NCI-H69 (cell line): ENCODE results near the gene TDRKH.
"Not testable (repeated sequence)": the region's sequence is repeated elsewhere in the genome, so short reads cannot be mapped to it uniquely, and the experiment has no call there.

Source experiments
- DNase-seq: peaks from one replicate; lab custom pipeline; 2025; lab: John Stamatoyannopoulos, UW

The TDRKH gene

GRCh38 chr1:151801846-151802245, 11.5 kb upstream of the TDRKH start:
- DNase-seq: no peak

GRCh38 chr1:151801310-151801820, 11.1 kb upstream of the TDRKH start:
- no peak for DNase-seq

DNA sequence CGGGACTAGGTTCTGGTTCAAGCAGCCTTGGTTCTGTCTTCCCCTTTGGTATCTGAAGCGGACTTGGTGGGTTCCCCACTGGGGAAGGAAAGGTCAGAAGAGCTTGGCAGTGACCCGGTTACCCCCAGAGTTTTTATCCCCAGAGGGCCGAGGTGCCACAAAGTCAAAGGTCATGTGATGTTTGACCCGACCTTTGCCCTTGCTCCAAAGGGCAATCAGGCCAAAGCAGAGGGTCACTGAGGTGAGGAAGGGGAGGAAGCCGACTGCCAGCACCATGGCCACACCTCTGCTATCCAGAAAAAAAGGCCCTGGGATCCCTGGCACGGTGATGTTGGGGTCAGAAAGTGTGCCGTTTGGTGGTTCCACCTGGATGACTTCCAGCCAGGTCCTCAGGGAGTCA, 10.5 kb upstream of the TDRKH start:
- no peak for DNase-seq

DNA sequence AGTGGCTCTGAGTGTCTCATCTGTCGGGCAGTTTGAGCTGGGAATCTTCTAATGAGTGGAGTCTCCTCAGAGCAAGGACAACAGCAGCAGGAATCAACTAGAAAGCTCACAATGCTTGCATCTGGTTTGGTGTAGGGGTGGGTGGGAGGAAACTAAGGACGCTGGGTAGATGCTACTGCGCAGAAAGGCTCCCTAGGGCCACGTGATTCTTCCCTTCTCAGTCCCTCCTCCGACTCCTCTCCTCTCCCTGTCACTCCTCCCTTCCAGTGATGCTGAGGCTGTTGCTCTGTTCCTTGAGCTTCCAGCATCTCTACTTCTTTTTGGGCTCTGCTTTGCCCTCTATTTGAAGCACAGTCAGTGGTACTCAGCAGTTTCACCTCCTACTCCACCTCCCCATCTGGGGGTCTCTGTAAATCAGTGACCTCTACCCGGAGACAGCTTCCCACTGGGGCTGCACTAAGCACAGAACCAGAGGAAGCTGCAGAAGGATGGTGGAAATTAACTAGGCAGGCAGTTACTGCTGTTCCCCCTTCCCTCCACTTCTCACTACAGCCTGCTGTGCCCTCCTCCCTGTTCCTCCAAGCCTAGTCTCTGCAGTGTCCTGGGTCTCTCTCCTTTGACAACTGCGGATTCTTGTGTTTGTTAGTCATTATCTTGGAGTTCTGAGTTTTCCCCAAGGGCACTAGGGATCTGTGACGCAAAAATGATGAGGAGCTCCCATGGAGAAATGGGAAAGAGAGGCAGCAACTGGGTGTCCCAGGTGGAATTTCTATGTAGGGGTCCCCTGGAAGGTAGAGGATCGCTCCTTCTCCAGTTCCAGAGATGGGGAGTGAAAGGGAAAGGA, 9.1 kb upstream of the TDRKH start:
- peak; percentile 14 for DNase-seq

GRCh38 chr1:151798571-151798970, 8.3 kb upstream of the TDRKH start:
- no peak for DNase-seq

DNA sequence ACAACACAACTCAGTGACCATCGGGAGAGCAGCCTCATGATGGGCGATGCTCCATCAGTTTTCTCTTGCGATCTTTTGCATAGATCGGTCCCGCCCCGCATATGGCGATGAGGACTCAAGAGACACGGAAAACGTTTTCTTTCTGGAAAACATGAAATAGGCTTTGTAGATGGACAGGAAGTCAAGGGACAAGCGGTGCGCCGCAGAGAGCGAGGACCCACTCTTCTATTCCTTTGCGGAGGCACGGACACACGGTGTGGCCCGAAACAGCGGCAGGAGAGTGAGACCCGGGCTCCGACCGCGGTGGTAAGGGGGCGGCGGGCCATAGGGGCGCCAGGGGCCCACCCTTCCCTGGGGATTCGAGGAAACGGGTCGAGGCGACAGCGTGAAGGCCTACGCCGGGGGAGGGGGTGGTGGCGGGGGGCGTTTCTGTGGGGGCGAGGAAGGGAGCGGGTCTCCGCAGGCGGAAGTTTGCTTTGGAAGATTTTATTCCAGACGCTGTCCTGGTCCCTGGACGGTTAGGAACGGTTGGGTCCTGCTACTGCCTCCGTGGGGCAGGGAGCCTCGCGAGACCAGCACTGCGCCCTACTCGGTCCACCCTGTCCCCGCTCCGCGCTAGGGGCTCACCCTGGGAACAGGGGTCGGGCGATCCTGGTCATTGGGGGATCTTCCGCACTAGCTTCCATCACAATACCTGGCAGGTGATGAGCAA, 796 bp upstream of the TDRKH start:
- DNase-seq: peak; percentile 76

DNA sequence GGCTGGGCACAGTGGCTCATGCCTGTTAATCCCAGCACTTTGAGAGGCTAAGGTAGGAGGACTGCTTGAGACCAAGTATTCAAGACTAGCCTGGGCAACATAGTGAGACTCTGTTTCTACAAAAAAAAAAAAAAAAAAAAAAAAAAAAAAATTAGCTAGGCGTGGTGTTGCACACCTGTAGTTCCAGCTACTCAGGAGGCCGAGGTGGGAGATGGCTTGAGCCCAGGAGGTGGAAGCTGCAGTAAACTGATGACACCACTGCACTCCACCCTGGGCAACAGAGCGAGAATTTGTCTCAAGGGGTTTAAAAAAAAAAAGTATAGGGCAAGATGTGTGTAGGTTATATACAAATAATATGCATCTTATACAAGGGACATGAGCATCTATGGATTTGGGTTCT, 2.6 kb downstream of the TDRKH start:
- DNase-seq: no peak

- DNase-seq: no peak
These were observed 6.5 kb downstream of the TDRKH start for GRCh38 chr1:151783796-151784195.

DNA sequence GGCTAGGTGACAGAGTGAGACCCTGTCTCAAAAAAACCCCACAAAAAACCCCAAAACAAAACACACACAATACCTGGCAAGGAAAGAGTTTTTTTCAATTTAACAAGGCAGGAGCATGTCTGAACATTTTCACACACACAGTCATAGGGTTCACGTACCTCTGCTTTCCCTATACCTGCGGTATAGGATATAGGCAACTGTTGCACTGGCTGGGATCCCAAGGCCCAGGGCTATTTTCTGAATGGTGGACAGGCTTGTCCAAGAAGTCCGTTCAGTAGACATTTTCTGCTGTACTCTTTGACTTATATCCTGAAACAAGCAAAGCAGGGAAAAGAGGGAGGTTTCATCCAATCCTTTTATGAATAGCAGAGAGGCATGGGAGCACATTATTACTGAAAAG, 7.6 kb downstream of the TDRKH start:
- DNase-seq: no peak

- not testable (repeated sequence) for DNase-seq
These were observed 8.3 kb downstream of the TDRKH start for GRCh38 chr1:151782026-151782425.

DNA sequence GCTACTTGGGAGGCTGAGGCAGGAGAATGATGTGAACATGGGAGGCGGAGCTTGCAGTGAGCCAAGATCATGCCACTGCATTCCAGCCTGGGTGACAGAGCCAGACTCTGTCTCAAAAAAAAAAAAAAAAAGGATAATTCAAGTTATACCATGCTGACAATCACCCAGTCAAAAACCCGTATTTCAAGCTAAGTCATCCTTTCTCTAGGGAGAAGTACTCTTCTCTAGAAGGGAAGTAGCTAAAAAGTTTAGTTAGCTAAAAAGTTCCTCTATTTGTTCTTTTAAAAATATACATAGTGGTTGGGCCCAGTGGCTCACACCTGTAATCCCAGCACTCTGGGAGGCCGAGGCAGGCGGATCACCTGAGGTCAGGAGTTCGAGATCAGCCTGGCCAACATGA, 9.6 kb downstream of the TDRKH start:
- not testable (repeated sequence) for DNase-seq

GRCh38 chr1:151779852-151780251, 10.4 kb downstream of the TDRKH start:
- DNase-seq: no peak

DNA sequence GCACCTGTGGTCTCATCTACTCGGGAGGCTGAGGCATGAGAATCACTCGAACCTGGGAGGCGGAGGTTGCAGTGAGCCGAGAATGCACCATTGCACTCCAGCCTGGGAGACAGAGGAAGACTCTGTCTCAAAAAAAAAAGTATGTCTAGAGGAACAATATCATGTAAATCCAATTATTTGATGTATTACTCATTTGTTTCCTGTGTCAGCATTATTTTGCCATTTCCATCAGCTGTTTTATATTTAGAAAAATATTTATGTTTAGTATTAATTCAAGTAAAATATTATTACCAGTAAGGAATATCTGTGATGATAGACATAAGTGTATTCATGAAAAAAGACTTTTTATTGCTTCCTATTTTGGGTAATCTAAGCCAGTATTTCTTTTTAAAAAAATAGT, 13.0 kb downstream of the TDRKH start:
- DNase-seq: no peak

- no peak for DNase-seq
These were observed 13.6 kb downstream of the TDRKH start for GRCh38 chr1:151776665-151777062.

- no peak for DNase-seq
These were observed 14.2 kb downstream of the TDRKH start for GRCh38 chr1:151775894-151776664.

- no peak for DNase-seq
These were observed 15.9 kb downstream of the TDRKH start for GRCh38 chr1:151774256-151774922.

DNA sequence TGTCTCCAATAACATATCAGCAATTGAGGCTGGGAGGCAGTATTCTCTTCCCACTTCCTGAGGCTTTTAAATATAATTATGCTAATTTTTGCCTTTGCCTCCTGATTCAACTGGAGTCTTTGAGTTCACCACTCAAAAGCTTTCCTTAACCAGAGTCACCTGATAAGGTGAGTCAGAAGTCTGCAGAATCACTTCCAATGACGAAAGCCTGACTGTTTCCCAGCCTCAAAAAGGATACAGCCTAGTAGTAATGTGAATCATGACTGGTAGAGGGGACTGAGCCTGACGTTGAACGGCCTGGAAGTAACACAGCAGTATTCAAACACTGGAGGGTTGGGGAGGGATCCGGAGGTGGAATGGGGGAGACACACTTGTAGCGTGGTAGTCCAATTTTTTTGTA, 16.6 kb downstream of the TDRKH start:
- DNase-seq: no peak

- DNase-seq: not testable (repeated sequence)
These were observed 21.0 kb downstream of the TDRKH start for GRCh38 chr1:151769270-151769669.

DNA sequence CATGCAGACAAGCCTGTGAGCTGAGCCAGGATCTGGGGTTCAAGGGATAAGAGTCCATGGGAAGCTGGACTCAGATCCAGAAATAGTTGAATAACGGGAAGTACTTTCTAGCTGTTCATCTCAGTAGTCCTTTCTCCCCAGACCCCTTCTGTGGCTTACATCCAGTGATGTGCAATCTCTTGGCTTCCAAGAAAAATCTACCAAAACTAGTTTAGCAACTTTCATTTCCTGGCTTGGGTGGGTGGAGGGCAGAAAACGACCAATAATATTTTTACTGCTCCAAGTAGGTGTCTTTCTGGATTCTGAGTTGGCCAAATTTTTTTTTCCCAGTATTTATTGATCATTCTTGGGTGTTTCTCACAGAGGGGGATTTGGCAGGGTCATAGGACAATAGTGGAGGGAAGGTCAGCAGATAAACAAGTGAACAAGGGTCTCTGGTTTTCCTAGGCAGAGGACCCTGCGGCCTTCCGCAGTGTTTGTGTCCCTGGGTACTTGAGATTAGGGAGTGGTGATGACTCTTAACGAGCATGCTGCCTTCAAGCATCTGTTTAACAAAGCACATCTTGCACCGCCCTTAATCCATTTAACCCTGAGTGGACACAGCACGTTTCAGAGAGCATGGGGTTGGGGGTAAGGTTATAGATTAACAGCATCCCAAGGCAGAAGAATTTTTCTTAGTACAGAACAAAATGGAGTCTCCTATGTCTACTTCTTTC, 21.8 kb downstream of the TDRKH start:
- DNase-seq: not testable (repeated sequence)

DNA sequence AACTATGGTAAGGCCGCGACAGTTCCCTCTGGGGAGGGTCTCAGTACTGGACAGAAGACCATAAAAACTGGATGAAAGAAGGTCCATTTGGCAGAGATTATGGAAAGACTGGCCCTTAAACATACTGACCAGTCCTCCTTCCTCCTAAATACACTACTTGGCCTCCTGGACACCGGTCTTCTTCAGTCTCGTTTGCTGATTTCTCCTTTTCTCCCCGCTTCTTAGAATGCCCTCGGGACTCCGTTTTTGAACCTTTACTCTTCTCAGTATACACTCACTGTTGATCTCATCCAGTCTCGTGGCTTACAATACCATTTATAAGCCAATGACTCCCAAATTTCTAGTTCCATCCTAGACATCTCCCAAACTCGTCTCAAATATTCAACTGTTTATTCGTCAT, 26.3 kb downstream of the TDRKH start:
- no peak for DNase-seq
